Peyer's patch (tissue), 4 donors: Measurements from ENCODE around the gene GPR149. TPM values are rescaled to one million over a fixed set of nuclear protein-coding genes. Genes with fewer than 3 reads are reported as not detected.

ENCODE experiments used
- DNase-seq, 3 donors: peaks; one replicate each; pipeline ENCODE4 v3.0.0-alpha.2; 2017 to 2019
- H3K27ac ChIP-seq, 4 donors: fragments of 200-600 bp; sonication (generic); one replicate each; pipeline ENCODE4 v1.5.1; 2016 to 2019
- H3K27me3 ChIP-seq, 2 donors: fragments of 200-600 bp; sonication (generic); one replicate each; pipeline ENCODE4 v1.5.1; 2019
- H3K36me3 ChIP-seq, 3 donors: fragments of 200-600 bp; sonication (generic); one replicate each; pipeline ENCODE4 v1.5.1; 2016 to 2019
- H3K4me1 ChIP-seq, 4 donors: fragments of 200-600 bp; sonication (generic); one replicate each; pipeline ENCODE4 v1.5.1; 2016 to 2019
- H3K4me3 ChIP-seq, 4 donors: fragments of 200-600 bp; sonication (generic); 1 replicate in 3 of 4; 2 replicates in 1 of 4; pipeline ENCODE4 v1.5.1; 2016 to 2019; ENCODE audit warnings: mild to moderate bottlenecking in 1 of 4
- H3K9me3 ChIP-seq, 4 donors: fragments of 200-600 bp; sonication (generic); one replicate each; pipeline ENCODE4 v1.5.1; 2016 to 2019; ENCODE audit warnings: mild to moderate bottlenecking in 1 of 4
- POLR2A ChIP-seq, 2 donors: fragments of 450-650 bp; IDR thresholded peaks; one replicate each; pipeline ENCODE4 v1.5.1; 2017; ENCODE audit warnings: antibody characterized with exemption in 2 of 2, mild to moderate bottlenecking in 2 of 2, moderate library complexity in 2 of 2
- small RNA-seq, 2 donors: library from RNA; depleted of rRNA; stranded (forward); fragments of <200 nt; gene quantifications; one replicate each; pipeline ENCODE3, GENCODE V24; 2016
- total RNA-seq, 4 donors: library from RNA; depleted of rRNA; stranded (reverse); fragments of >200 nt; gene quantifications; one replicate each; pipeline ENCODE4 v1.1.0, GENCODE V29; 2016
- TF ChIP-seq, protein P1 (sequence below), 6 experiments: fragments of 450-650 bp in 4 of 6; fragments of 200-600 bp in 2 of 6; sonication (generic) in 1 of 6; IDR thresholded peaks; one replicate each; pipeline ENCODE4 v1.5.1; 2017 to 2019; ENCODE audit warnings: antibody characterized with exemption in 6 of 6, mild to moderate bottlenecking in 3 of 6, moderate library complexity in 1 of 6

GPR149 gene
- total RNA-seq, 4 donors from 2014 or later = not detected

DNA sequence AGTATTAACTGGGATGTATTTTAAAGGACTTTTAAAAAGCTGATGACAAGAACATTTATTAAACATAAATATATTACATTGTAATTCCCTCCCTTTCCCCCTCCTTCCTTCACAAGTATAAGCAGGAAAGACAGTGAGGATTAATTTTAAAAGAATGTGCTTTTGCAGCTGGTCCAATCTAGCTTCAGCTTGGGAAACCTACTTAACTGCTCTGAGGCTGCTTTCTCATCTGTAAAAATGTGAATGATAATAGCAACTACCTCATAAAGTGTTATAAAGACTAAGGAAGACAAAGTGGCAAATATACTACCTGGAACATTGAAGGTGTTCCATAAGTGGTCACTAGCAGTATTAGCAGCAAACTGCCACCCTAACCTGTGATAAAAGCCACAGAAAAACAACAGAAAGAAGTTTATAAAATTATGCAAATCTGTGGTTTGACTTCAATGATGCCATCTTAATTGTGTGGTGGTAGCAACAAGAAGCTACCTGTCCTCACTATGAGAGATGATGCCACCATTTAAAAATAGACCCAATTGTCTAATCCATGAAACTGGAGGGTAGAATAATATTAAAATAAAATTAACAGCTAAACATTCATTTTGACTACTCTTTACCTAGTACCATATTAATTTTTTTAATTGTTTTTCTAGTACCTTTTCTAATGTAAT, 125.7 kb downstream of the GPR149 start:
- TF ChIP-seq, protein P1, sequence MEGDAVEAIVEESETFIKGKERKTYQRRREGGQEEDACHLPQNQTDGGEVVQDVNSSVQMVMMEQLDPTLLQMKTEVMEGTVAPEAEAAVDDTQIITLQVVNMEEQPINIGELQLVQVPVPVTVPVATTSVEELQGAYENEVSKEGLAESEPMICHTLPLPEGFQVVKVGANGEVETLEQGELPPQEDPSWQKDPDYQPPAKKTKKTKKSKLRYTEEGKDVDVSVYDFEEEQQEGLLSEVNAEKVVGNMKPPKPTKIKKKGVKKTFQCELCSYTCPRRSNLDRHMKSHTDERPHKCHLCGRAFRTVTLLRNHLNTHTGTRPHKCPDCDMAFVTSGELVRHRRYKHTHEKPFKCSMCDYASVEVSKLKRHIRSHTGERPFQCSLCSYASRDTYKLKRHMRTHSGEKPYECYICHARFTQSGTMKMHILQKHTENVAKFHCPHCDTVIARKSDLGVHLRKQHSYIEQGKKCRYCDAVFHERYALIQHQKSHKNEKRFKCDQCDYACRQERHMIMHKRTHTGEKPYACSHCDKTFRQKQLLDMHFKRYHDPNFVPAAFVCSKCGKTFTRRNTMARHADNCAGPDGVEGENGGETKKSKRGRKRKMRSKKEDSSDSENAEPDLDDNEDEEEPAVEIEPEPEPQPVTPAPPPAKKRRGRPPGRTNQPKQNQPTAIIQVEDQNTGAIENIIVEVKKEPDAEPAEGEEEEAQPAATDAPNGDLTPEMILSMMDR (IDR thresholded peaks at IDR 0.05) = no peak
- TF ChIP-seq POLR2A (IDR thresholded peaks at IDR 0.05) = no peak
- peaks cover 0 to 82% (median 2%) of the 10 kb centered on the region in 3 donors for H3K36me3 ChIP-seq

GRCh38 chr3:154301561-154301960, 128.4 kb downstream of the GPR149 start:
- H3K36me3 ChIP-seq = peaks cover 0 to 94% (median 2%) of the 10 kb centered on the region in 3 donors
- no peak for DNase-seq
- H3K27me3 ChIP-seq = no peaks in the 10 kb centered on the region
- H3K9me3 ChIP-seq = no peaks in the 10 kb centered on the region
- TF ChIP-seq, protein P1 (IDR thresholded peaks at IDR 0.05) = no peak
- no peak for TF ChIP-seq POLR2A (IDR thresholded peaks at IDR 0.05)
- no peak overlapping the region for H3K4me3 ChIP-seq
- no peaks in the 10 kb centered on the region for H3K4me1 ChIP-seq
- H3K27ac ChIP-seq = no peak overlapping the region

More for the DNA sequence above, 125.7 kb downstream of the GPR149 start:
- H3K27me3 ChIP-seq = no peaks in the 10 kb centered on the region
- H3K9me3 ChIP-seq = no peaks in the 10 kb centered on the region
- DNase-seq = no peak
- H3K4me1 ChIP-seq = no peaks in the 10 kb centered on the region
- H3K27ac ChIP-seq = no peak overlapping the region
- H3K4me3 ChIP-seq = no peak overlapping the region

DNA sequence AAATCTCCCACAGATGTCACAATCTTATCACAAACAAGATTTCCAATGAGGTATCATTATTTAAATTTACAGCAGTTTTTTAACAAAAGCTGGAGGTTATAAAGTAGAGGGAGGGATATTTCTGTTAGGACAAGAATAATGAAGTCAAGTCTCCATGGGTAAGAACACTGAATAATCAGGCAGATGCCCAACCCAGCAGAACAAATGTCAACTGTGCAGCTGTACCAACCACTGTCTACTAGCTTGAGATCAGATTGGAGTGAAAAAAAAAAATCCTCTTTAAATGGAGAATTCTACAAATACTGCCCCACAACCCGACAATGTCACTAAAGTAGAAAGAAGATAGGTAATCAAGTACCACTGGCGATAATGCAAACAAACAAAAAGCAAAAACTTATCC, 136.0 kb downstream of the GPR149 start:
- H3K36me3 ChIP-seq = peaks cover 0 to 88% (median 0%) of the 10 kb centered on the region in 3 donors
- no peak for TF ChIP-seq POLR2A (IDR thresholded peaks at IDR 0.05)
- TF ChIP-seq, protein P1 (IDR thresholded peaks at IDR 0.05) = no peak
- no peak for DNase-seq

GRCh38 chr3:154290187-154290586, 139.8 kb downstream of the GPR149 start:
- Histone ChIP-seq H3K36me3 (peaks cover 0 to 87% (median 0%) of the 10 kb centered on the region in 3 donors), H3K4me3 (no peak overlapping the region), H3K4me1 (no peaks in the 10 kb centered on the region), H3K27me3 (no peaks in the 10 kb centered on the region), H3K9me3 (no peaks in the 10 kb centered on the region), H3K27ac (no peak overlapping the region)
- TF ChIP-seq POLR2A (IDR thresholded peaks at IDR 0.05) = no peak
- no peak for DNase-seq

More for the DNA sequence above, 136.0 kb downstream of the GPR149 start:
- Histone ChIP-seq H3K27ac (no peak overlapping the region), H3K27me3 (no peaks in the 10 kb centered on the region), H3K4me1 (no peaks in the 10 kb centered on the region), H3K9me3 (no peaks in the 10 kb centered on the region), H3K4me3 (no peak overlapping the region)

Small RNA genes within 50 kb of the gene (small RNA-seq; reads per million reads assigned to genes)
- 0 reads per million in 2 donors for gene RF01210

Other genes starting within 250 kb of the GPR149 start
- 10 to 100 TPM; 40.3 to 67.7 (median 54.7) TPM for gene DHX36, start 105.7 kb downstream of the GPR149 start, total RNA-seq